Activated CD4-positive, alpha-beta memory T cell treated with anti-CD3 and anti-CD28 coated beads, Interleukin-2, amount 10 ng/mL, durations not matched to agents 7 days and 5 days (primary cell): ENCODE measurements around the gene KLHL26. TPM values are rescaled to one million over a fixed set of nuclear protein-coding genes. Genes with fewer than 3 reads are reported as not detected.

Experiments
- CTCF ChIA-PET: fragments of 350-600 bp; sonication (Branson Sonifier 250); formaldehyde crosslinking; loops from one replicate; lab custom pipeline; 2021; ENCODE audit warnings: antibody characterized with exemption, inconsistent platforms; lab: Charles Lee
- POLR2A ChIA-PET: fragments of 350-600 bp; sonication (Branson Sonifier 250); formaldehyde crosslinking; loops from one replicate; lab custom pipeline; 2021; ENCODE audit warnings: antibody characterized with exemption; lab: Charles Lee
- DNase-seq: peaks from one replicate; pipeline ENCODE4 v3.0.0-alpha.2; 2020
- H3K27ac Mint-ChIP-seq: one replicate; pipeline ENCODE4 v1.8.0; 2021; ENCODE audit warnings: mild to moderate bottlenecking, mixed read lengths
- H3K27me3 Mint-ChIP-seq: one replicate; pipeline ENCODE4 v1.8.0; 2021; ENCODE audit warnings: mixed read lengths
- H3K36me3 Mint-ChIP-seq: one replicate; pipeline ENCODE4 v1.8.0; 2021; ENCODE audit warnings: low read depth, mixed read lengths
- H3K4me1 Mint-ChIP-seq: one replicate; pipeline ENCODE4 v1.8.0; 2021; ENCODE audit warnings: mixed read lengths
- H3K4me3 Mint-ChIP-seq: one replicate; pipeline ENCODE4 v1.8.0; 2021; ENCODE audit warnings: mild to moderate bottlenecking, mixed read lengths
- H3K9me3 Mint-ChIP-seq: one replicate; pipeline ENCODE4 v1.8.0; 2021; ENCODE audit warnings: mixed read lengths
- total RNA-seq, 2 experiments: library from RNA; stranded (reverse); gene quantifications; one replicate each; pipeline ENCODE4 v1.2.3, GENCODE V29; 2021

KLHL26 gene
- total RNA-seq, 2 experiments from 2014 or later = 10.8 to 11.0 TPM

DNA sequence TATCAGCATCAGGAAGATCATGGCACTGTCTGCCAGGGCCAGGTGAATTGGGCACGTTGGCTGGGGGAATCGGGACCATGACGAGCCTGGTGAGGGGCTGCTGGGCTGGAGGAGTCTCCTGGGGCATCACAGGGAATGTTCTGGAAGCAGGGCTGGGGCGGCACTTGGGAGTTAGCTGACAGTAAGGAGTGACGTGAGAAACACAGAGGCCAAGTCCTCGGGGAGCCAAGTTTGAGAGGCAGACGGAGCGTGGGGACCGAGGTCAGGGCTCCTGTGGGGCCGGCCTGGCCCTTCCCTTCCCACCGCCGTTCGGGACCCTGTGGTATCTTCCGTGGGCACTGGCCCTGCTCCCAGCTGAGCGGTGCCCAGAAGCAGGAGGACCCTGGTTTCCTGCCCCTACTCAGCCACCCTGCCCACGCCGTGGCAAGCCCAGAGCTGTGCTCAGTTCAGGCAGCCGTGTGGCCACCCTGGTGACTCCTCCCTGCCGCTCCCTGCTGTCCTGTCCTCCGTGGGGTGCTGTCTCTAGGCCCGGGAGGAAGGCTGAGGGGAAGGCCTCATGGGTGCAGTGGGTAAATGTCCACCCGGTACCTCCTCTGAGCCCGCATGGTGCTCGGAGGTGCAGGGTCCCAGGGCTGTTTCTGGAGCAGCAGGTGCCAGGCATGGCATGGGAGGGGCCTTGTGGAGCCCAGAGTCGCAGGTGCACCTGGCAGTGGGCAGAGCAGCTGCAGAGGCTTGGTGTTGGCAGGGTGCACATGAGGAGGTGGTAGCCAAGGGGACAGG is 71.8 kb downstream of the KLHL26 start:
- DNase-seq = no peak
- no peak overlapping the region for H3K27ac Mint-ChIP-seq
- CTCF ChIA-PET = no interaction called here

DNA sequence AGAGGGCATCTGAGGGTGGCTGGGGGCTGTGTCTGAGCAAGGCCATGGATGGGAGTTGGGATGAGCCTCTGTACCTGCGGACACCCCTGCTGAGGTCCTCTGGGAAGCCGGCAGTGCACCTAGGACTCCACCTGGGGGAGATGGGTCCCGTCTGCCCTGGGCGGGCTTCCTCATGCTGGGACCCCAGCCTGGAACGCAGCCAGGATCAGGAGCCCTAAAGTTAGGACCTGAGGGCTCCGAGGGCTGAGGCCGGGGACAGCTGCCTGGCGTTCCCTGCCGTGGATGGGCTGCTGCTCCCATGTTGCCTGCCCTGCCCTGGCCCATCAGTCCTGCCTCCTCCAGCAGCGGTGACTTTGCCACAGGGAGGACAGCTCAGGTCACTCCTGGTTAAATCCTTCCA is 72.7 kb downstream of the KLHL26 start:
- ChIA-PET POLR2A (interaction anchor here (0.5 kb wide), 1 partner anchor 44 kb away, joined by 3 read pairs; no protein-coding TSS in a partner anchor), CTCF (no interaction called here)
- no peaks in the 10 kb centered on the region for H3K4me1 Mint-ChIP-seq
- no peak for DNase-seq
- no peaks in the 10 kb centered on the region for H3K27me3 Mint-ChIP-seq
- H3K27ac Mint-ChIP-seq = no peak overlapping the region
- no peak overlapping the region for H3K4me3 Mint-ChIP-seq
- H3K9me3 Mint-ChIP-seq = no peaks in the 10 kb centered on the region
- no peaks in the 10 kb centered on the region for H3K36me3 Mint-ChIP-seq

More for the DNA sequence above, 71.8 kb downstream of the KLHL26 start:
- Mint-ChIP-seq H3K4me3 (no peak overlapping the region), H3K27me3 (no peaks in the 10 kb centered on the region), H3K36me3 (no peaks in the 10 kb centered on the region), H3K9me3 (no peaks in the 10 kb centered on the region), H3K4me1 (no peaks in the 10 kb centered on the region)
- POLR2A ChIA-PET = no interaction called here

DNA sequence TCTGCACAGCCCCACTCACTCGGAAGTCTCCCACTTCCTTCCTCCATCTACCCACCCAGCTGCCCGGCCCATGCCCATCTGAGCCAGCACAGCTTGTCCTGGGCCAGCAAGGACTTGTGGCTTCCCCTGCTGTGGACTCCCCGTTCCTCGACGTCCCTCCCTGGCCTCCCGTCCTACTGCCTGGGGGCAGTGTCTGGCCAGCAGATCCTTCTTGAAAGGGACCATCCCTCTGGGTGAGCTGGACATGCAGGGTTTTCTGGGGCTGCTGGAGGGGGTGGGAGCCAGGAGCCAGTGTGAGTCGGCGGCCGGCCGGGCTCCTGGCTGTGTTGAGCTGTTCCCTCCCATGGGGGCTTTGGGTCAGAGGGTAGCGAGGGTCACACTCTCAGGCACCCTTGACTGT is 73.4 kb downstream of the KLHL26 start:
- CTCF ChIA-PET = no interaction called here
- POLR2A ChIA-PET = interaction anchor here (0.5 kb wide), 1 partner anchor 43 kb away, joined by 3 read pairs; no protein-coding TSS in a partner anchor
- H3K4me3 Mint-ChIP-seq = no peak overlapping the region

DNA sequence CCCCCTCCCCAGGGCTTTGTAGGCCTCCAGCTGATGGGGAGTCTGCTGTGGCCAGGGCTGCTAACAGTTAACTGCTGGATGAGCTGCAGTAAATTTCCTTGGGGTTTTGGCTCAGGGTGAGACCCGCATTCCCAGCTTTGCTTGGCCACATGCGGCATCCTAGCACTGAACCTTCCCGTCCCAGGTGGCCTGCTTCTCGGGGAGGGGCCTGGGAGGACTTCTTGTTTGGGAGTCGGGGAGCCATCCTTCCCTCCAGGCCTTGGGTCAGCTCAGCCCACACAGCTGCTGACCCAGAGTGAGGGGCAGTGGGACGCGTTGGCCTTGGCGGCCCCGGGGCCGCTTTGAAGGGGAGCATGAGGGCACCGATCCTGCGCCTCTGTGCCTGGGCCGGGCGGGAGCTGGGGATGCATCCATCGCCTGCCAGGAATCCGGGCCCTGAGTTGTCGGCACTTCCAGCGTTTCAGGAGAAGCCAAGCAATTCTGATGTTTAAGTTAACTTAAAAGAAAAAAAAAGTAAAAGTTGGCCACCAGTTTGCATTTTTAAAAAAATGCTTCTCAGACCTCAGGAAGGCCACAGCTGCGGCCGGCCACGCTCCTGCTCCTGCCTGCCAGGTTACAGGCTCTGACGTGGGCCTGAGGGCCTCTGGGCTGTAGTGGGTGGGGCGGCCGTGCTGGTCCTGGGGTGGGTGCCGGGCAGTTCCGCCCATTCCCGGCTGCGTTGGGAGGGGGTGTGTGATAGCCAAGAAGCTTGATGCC is 74.3 kb downstream of the KLHL26 start:
- no peak for DNase-seq
- Mint-ChIP-seq H3K9me3 (no peaks in the 10 kb centered on the region), H3K27ac (no peak overlapping the region), H3K4me1 (no peaks in the 10 kb centered on the region), H3K27me3 (no peaks in the 10 kb centered on the region), H3K36me3 (no peaks in the 10 kb centered on the region), H3K4me3 (no peak overlapping the region)
- ChIA-PET CTCF (no interaction called here), POLR2A (no interaction called here)

More for the DNA sequence above, 73.4 kb downstream of the KLHL26 start:
- Mint-ChIP-seq H3K27me3 (no peaks in the 10 kb centered on the region), H3K36me3 (no peaks in the 10 kb centered on the region), H3K9me3 (no peaks in the 10 kb centered on the region), H3K27ac (no peak overlapping the region), H3K4me1 (no peaks in the 10 kb centered on the region)
- no peak for DNase-seq

DNA sequence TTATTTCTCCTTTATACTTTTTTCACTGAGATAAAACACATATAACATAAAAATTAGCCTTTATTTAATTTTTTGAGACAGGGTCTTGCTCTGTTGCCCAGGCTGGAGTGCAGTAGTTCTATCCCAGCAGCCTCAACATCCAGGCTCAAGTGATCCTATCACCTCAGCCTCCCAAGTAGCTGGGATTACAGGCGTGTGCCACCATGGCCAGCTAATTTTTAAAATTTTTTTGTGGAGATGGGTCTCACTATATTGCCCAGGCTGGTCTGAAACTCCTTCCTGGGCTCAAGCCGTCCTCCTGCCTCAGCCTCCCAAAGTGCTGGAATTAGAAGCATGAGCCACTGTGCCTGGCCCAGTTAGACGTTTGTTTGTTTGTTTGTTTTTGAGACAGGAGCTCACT is 75.1 kb downstream of the KLHL26 start:
- Mint-ChIP-seq H3K27me3 (no peaks in the 10 kb centered on the region), H3K9me3 (no peaks in the 10 kb centered on the region), H3K4me1 (no peaks in the 10 kb centered on the region), H3K27ac (no peak overlapping the region), H3K36me3 (no peaks in the 10 kb centered on the region), H3K4me3 (no peak overlapping the region)
- ChIA-PET POLR2A (interaction anchor here (0.7 kb wide), 1 partner anchor 130 kb away, joined by 3 read pairs; no protein-coding TSS in a partner anchor), CTCF (no interaction called here)
- no peak for DNase-seq

- H3K27me3 Mint-ChIP-seq = no peaks in the 10 kb centered on the region
- no peaks in the 10 kb centered on the region for H3K9me3 Mint-ChIP-seq
- no peak overlapping the region for H3K4me3 Mint-ChIP-seq
- CTCF ChIA-PET = no interaction called here
- POLR2A ChIA-PET = no interaction called here
- no peaks in the 10 kb centered on the region for H3K36me3 Mint-ChIP-seq
- H3K4me1 Mint-ChIP-seq = no peaks in the 10 kb centered on the region
- no peak overlapping the region for H3K27ac Mint-ChIP-seq
- no peak for DNase-seq
These were observed 76.2 kb downstream of the KLHL26 start for GRCh38 chr19:18712981-18713380.

- Mint-ChIP-seq H3K27me3 (no peaks in the 10 kb centered on the region), H3K27ac (no peak overlapping the region), H3K4me1 (no peaks in the 10 kb centered on the region), H3K36me3 (no peaks in the 10 kb centered on the region), H3K4me3 (no peak overlapping the region), H3K9me3 (no peaks in the 10 kb centered on the region)
- no peak for DNase-seq
- CTCF ChIA-PET = no interaction called here
- POLR2A ChIA-PET = no interaction called here
These were observed 76.8 kb downstream of the KLHL26 start for GRCh38 chr19:18713550-18714117.

DNA sequence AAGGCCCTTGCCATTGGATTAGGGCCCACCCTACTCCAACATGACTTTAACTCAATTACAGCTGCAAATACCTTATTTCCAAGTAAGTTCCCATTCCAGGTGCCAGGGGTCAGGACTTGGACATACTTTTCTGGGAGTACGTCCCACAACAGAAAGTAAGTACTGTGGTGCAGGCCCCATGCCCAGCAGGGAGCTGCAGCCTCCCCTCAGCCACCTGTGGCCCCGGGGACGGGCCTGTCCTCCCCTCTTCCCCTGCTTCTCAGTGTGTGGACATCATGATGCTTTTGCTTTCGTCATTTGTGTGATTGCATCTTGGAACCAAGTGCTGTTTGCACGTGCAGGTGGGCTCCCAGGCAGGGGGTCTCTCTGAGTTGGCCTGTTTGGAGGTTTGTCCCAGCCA is 78.6 kb downstream of the KLHL26 start:
- no peak for DNase-seq
- no peaks in the 10 kb centered on the region for H3K4me1 Mint-ChIP-seq
- ChIA-PET CTCF (no interaction called here), POLR2A (no interaction called here)
- H3K27me3 Mint-ChIP-seq = no peaks in the 10 kb centered on the region
- no peaks in the 10 kb centered on the region for H3K9me3 Mint-ChIP-seq
- H3K36me3 Mint-ChIP-seq = no peaks in the 10 kb centered on the region
- H3K4me3 Mint-ChIP-seq = no peak overlapping the region
- no peak overlapping the region for H3K27ac Mint-ChIP-seq

DNA sequence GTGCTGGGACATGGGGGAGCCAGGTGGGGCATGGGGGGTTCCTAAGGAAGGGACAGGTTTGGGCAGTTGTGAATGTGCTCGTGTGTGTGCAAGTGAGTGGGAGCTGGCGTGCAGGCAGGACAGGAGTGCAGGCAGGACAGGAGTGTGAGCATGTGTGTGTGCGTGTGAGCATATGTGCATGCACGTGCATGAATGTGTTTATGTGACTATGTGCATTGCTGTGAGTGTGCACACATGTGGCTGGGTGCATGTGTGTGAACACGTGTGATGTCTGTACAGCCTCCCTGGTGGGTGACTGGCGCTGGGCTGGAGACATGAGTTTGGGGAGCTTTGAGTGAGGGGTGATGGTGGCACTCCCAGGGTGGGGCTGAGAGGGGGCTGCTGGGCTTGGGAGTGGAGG is 80.0 kb downstream of the KLHL26 start:
- DNase-seq = no peak
- no peak overlapping the region for H3K27ac Mint-ChIP-seq
- H3K9me3 Mint-ChIP-seq = no peaks in the 10 kb centered on the region
- POLR2A ChIA-PET = no interaction called here
- H3K36me3 Mint-ChIP-seq = no peaks in the 10 kb centered on the region
- no peak overlapping the region for H3K4me3 Mint-ChIP-seq
- H3K4me1 Mint-ChIP-seq = no peaks in the 10 kb centered on the region
- CTCF ChIA-PET = no interaction called here
- H3K27me3 Mint-ChIP-seq = no peaks in the 10 kb centered on the region

DNA sequence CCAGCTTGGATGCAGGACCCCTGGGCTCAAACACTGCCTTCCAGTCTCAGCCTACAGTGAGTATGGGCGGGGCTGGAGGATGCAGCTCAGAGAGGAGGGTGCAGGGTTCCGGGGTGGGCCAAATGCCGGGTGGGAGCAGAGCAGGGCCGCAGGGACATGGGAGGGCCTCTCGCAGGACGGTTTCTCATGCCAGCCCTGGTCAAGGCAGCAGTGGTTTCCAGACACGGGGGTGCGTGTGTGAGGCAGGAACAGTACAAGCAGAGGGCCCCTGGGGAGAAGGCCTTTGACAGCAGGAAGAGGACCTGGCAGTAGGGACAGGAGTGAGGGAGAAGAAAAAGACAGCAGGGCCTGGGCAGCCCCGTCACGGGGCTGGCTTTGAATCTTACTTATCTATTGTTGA is 80.8 kb downstream of the KLHL26 start:
- Mint-ChIP-seq H3K4me3 (no peak overlapping the region), H3K27me3 (no peaks in the 10 kb centered on the region), H3K27ac (no peak overlapping the region), H3K36me3 (no peaks in the 10 kb centered on the region), H3K4me1 (no peaks in the 10 kb centered on the region), H3K9me3 (no peaks in the 10 kb centered on the region)
- DNase-seq = no peak
- ChIA-PET CTCF (no interaction called here), POLR2A (no interaction called here)

- CTCF ChIA-PET = no interaction called here
- Mint-ChIP-seq H3K36me3 (no peaks in the 10 kb centered on the region), H3K4me1 (no peaks in the 10 kb centered on the region), H3K27me3 (no peaks in the 10 kb centered on the region), H3K4me3 (no peak overlapping the region), H3K27ac (no peak overlapping the region), H3K9me3 (no peaks in the 10 kb centered on the region)
- POLR2A ChIA-PET = no interaction called here
- no peak for DNase-seq
These were observed 81.2 kb downstream of the KLHL26 start for GRCh38 chr19:18718015-18718526.

GRCh38 chr19:18718846-18719458 is 82.1 kb downstream of the KLHL26 start:
- Mint-ChIP-seq H3K4me3 (no peak overlapping the region), H3K4me1 (no peaks in the 10 kb centered on the region), H3K27me3 (no peaks in the 10 kb centered on the region), H3K36me3 (no peaks in the 10 kb centered on the region), H3K27ac (no peak overlapping the region), H3K9me3 (no peaks in the 10 kb centered on the region)
- ChIA-PET CTCF (no interaction called here), POLR2A (no interaction called here)
- DNase-seq = no peak

- no peaks in the 10 kb centered on the region for H3K4me1 Mint-ChIP-seq
- POLR2A ChIA-PET = no interaction called here
- H3K36me3 Mint-ChIP-seq = no peaks in the 10 kb centered on the region
- no peak overlapping the region for H3K4me3 Mint-ChIP-seq
- no peaks in the 10 kb centered on the region for H3K27me3 Mint-ChIP-seq
- no peak for DNase-seq
- H3K27ac Mint-ChIP-seq = no peak overlapping the region
- CTCF ChIA-PET = no interaction called here
- H3K9me3 Mint-ChIP-seq = no peaks in the 10 kb centered on the region
These were observed 82.7 kb downstream of the KLHL26 start for GRCh38 chr19:18719541-18719940.
